Type B pancreatic cell (in vitro differentiated cells): ENCODE data around the gene ACOT11. TPM values are rescaled to one million over a fixed set of nuclear protein-coding genes. Genes with fewer than 3 reads are reported as not detected.

Experiments used
- DNase-seq: peaks from one replicate; pipeline ENCODE4 v3.0.0; 2021; ENCODE audit warnings: mixed read lengths; ENCODE audit not compliant: unreplicated experiment; ENCODE audit errors: extremely low spot score
- H3K27ac Mint-ChIP-seq: 2 replicates; pipeline ENCODE4 v1.8.0; 2021; ENCODE audit warnings: mild to moderate bottlenecking, mixed read lengths
- H3K27me3 Mint-ChIP-seq: 2 replicates; pipeline ENCODE4 v1.8.0; 2021; ENCODE audit warnings: mixed read lengths
- H3K36me3 Mint-ChIP-seq: 2 replicates; pipeline ENCODE4 v1.8.0; 2021; ENCODE audit warnings: mixed read lengths
- H3K4me1 Mint-ChIP-seq: one replicate; pipeline ENCODE4 v1.8.0; 2021; ENCODE audit warnings: mixed read lengths; ENCODE audit not compliant: unreplicated experiment
- H3K4me3 Mint-ChIP-seq: 2 replicates; pipeline ENCODE4 v1.8.0; 2021; ENCODE audit warnings: mild to moderate bottlenecking, mixed read lengths
- H3K9me3 Mint-ChIP-seq: 2 replicates; pipeline ENCODE4 v1.8.0; 2021; ENCODE audit warnings: mixed read lengths
- CTCF ChIP-seq: fragments of 200-600 bp; sonication (generic); conservative IDR thresholded peaks from 2 replicates; pipeline ENCODE4 v1.5.0; 2021; ENCODE audit warnings: antibody characterized with exemption, mild to moderate bottlenecking
- total RNA-seq: library from RNA; stranded (reverse); gene quantifications from 2 replicates; pipeline ENCODE4 v1.2.1, GENCODE V29; 2021; ENCODE audit warnings: low replicate concordance

ACOT11 gene
- total RNA-seq, 1 donor from 2014 or later = 5.2 TPM

- no peak for DNase-seq
- TF ChIP-seq CTCF = no peak
- Mint-ChIP-seq H3K9me3 (no peaks in the 10 kb centered on the region), H3K27ac (no peak overlapping the region), H3K4me3 (no peak overlapping the region), H3K27me3 (no peaks in the 10 kb centered on the region), H3K4me1 (peaks cover 11% of the 10 kb centered on the region), H3K36me3 (no peaks in the 10 kb centered on the region)
These were observed 37.4 kb downstream of the ACOT11 start for GRCh38 chr1:54585181-54586066.

GRCh38 chr1:54588377-54588776 lies 40.3 kb downstream of the ACOT11 start:
- Mint-ChIP-seq H3K4me1 (peaks cover 5% of the 10 kb centered on the region), H3K9me3 (no peaks in the 10 kb centered on the region), H3K27me3 (no peaks in the 10 kb centered on the region), H3K36me3 (no peaks in the 10 kb centered on the region), H3K27ac (no peak overlapping the region), H3K4me3 (no peak overlapping the region)
- no peak for DNase-seq
- no peak for TF ChIP-seq CTCF

GRCh38 chr1:54591127-54591756 lies 43.2 kb downstream of the ACOT11 start:
- no peak overlapping the region for H3K27ac Mint-ChIP-seq
- H3K4me3 Mint-ChIP-seq = no peak overlapping the region
- no peak for TF ChIP-seq CTCF
- H3K36me3 Mint-ChIP-seq = no peaks in the 10 kb centered on the region
- no peaks in the 10 kb centered on the region for H3K27me3 Mint-ChIP-seq
- peaks cover 5% of the 10 kb centered on the region for H3K4me1 Mint-ChIP-seq
- no peak for DNase-seq
- no peaks in the 10 kb centered on the region for H3K9me3 Mint-ChIP-seq

GRCh38 chr1:54593571-54594160 lies 45.6 kb downstream of the ACOT11 start:
- Mint-ChIP-seq H3K27me3 (no peaks in the 10 kb centered on the region), H3K36me3 (no peaks in the 10 kb centered on the region), H3K4me1 (peaks cover 5% of the 10 kb centered on the region), H3K4me3 (no peak overlapping the region), H3K9me3 (no peaks in the 10 kb centered on the region), H3K27ac (no peak overlapping the region)
- DNase-seq = no peak
- TF ChIP-seq CTCF = no peak

GRCh38 chr1:54594463-54594862 lies 46.4 kb downstream of the ACOT11 start:
- H3K4me3 Mint-ChIP-seq = no peak overlapping the region

More at GRCh38 chr1:54594463-54594862, 46.4 kb downstream of the ACOT11 start:
- no peaks in the 10 kb centered on the region for H3K27me3 Mint-ChIP-seq
- no peaks in the 10 kb centered on the region for H3K36me3 Mint-ChIP-seq
- TF ChIP-seq CTCF = no peak
- no peak overlapping the region for H3K27ac Mint-ChIP-seq
- peaks cover 5% of the 10 kb centered on the region for H3K4me1 Mint-ChIP-seq
- H3K9me3 Mint-ChIP-seq = no peaks in the 10 kb centered on the region
- DNase-seq = no peak
